NCI-H446 (cell line): Measurements from ENCODE around the gene TAS1R2.

Source experiments
- DNase-seq, 2 experiments: peaks; one replicate each; lab custom pipeline; 2025; lab: John Stamatoyannopoulos, UW

TAS1R2 gene

GRCh38 chr1:18820791-18821641, 38.4 kb downstream of the TAS1R2 start:
- DNase-seq = peak; percentile 11 to 75

GRCh38 chr1:18819986-18820790, 39.3 kb downstream of the TAS1R2 start:
- DNase-seq = no peak

- no peak for DNase-seq
Measured at GRCh38 chr1:18819203-18819602, 40.3 kb downstream of the TAS1R2 start.

DNA sequence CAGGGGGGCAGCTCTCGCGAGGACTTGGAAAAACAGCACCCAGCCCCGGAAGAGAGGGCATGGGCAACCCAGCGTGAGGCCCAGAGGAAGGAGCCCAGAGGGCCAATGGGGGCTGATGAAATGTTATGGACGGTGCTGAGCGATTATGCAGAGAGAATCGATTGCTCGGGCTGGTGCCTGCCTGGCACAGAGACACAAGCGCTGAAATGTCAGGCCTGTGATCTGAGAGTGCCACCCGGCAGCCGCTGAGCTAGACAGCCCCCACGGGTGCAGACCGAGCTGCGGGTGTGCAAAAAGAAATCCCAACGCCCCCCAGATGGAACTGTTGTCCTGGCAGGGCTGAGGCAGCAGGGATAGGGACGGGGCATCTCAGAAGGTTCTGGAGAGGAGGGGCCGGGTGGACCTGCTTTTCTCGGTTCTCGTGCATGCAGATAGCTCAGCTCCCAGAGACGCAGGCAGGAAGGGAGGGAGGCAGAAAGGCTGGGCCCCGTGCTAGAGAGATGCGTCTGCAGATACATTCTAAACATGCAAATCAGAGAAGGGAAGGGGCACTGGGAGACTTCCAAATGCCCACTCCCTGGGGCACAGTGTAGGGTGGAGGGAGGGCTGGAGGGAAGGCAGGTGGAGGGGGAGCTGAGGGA, 41.5 kb downstream of the TAS1R2 start:
- no peak for DNase-seq

DNA sequence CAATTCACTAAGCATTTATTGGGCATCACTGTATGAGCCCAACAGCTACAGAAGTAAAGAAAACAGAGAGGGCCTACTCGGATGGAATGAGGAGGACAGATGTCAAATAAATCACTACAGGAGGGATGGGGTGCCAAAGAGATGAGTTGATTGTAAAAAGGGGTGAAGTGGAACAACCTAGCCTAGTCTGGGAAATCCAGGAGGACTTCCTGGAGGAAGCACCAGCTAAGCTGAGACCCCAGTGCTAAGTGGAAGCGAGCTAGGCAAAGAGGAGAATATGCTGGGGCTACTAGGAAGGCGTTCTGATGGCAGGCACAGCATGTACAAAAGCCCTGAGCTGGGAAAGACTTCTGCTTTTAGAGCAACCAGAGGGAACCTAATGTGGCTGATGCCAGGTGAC, 42.1 kb downstream of the TAS1R2 start:
- no peak for DNase-seq

- DNase-seq = no peak
Measured at GRCh38 chr1:18816808-18817207, 42.7 kb downstream of the TAS1R2 start.

DNA sequence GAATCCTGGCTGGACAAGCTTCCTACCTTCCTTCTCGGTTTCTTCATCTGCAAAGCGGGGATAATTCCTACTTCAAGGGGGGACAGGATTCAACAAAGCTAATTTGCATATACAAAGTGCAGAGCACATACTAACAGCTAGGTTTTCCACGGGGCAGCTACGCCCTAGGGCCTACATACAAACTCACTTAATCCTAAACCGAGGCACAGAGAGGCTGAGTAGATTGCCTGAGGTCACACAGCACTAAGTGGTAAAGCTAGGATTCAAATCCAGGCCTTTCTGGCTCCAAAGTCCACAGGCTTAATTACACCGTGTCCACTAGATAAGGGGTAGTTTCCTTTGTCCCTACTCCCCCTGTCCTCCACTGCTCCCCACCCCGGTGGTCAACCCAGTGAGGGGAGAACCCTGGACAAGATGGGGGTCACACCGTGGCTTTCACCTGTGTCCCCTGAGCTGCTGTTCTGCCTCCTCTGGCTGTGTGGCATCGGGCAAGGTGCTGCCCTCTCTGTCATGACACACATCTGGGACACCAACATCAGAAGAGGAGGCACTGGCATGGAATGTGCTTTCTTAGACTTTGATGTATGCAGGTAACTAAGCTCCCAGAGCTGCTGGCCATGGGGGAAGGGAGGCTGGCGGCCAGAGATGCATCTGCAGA, 44.5 kb downstream of the TAS1R2 start:
- no peak for DNase-seq

GRCh38 chr1:18814425-18814824, 45.0 kb downstream of the TAS1R2 start:
- no peak for DNase-seq

GRCh38 chr1:18812453-18812939, 47.0 kb downstream of the TAS1R2 start:
- no peak for DNase-seq

DNA sequence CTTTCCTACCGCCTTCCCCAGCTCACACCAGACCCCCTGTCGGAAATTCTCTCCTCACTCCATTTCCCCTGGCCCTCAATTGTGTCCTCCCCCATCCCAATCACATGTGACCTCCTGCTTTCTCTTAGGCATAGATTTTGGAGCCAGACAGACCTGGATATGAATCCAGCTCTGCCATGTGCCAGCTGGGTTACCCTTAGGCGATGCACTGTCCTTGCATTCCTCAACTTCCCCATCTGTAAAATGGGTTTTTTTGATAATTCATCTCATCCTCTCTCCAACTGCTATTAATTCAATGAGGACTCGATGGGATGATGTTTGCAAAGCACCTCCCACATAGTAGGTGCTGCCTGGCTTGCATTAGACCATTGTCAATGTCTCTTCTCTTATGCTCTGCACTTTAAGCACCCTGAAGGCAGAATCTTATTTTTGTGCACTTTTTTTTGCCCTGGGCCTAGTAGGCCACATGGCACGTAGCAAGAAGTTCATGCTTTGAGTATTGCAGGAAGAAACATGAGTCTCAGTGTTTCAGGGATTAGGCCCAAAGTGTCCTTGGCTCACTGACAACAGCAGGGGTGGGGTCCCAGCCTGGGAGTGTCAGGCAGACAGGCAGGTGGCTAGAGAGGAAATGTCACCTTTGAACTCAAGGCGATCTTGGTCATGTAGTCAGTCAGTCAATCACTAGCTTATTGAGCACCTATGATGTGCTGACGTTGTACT, 47.6 kb downstream of the TAS1R2 start:
- DNase-seq = no peak

DNA sequence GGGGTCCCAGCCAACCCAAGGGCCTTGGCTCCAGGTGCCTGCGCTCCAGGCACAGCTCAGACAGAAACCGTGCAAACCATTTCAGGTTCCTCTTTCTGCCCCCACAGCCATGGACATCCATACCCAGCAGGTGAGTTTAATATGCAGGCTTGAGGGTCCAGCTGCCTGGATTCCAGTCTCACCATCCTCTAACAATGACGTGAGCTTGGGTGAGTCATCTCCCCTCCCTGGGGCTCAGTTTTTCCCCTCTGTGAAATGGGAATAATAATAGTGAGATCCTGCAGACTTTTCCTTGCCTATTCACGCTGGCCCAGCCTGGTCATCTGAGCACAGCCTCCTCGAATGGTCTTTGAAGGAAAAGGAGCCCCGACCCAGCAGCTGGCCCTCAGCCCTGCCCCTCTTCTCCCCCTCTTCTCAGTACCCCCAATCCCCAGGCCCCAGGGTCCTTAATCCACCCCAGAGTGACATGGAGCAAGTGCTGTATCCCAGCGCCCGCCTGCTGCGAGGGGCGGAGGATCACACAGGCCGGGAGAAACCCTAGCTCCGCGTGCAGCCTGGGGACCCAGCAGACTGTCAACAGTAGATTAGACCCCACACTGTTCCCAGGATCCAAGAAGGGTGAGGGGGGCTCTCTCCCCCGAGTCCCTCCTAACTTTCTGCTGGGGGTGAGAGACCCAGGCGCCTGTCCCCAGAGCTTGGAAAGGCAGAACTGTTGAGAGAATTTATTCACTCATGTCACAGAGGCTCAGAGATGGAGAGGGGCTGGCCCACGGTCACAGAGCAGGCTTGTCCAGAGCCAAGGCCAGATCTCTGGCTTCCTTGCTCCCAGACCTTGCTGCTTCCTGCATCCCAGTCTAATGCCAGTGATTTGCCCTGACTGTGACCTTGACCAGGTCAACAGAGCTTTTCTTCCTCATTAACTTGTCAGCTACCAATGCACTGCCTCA, 49.2 kb downstream of the TAS1R2 start:
- no peak for DNase-seq

DNA sequence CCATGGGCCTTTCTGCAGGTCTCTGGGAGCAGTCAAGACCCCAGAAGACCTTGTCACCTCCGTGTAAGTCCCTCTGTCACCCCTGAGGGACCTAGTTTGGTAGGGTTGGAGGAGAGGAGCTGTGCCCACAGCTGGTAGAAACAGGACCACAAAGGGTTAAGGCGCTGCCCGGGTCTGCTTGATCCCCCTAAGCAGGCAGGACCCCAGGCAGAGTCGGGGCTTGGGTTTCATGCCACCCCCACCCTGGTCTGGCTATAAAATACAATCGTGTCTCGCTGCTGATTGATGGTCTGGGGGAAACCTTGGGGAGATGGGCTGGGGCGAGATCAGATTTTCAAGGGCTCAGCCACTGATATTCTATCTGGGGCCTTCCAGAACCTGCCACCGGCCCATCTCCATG, 50.9 kb downstream of the TAS1R2 start:
- DNase-seq = no peak

DNA sequence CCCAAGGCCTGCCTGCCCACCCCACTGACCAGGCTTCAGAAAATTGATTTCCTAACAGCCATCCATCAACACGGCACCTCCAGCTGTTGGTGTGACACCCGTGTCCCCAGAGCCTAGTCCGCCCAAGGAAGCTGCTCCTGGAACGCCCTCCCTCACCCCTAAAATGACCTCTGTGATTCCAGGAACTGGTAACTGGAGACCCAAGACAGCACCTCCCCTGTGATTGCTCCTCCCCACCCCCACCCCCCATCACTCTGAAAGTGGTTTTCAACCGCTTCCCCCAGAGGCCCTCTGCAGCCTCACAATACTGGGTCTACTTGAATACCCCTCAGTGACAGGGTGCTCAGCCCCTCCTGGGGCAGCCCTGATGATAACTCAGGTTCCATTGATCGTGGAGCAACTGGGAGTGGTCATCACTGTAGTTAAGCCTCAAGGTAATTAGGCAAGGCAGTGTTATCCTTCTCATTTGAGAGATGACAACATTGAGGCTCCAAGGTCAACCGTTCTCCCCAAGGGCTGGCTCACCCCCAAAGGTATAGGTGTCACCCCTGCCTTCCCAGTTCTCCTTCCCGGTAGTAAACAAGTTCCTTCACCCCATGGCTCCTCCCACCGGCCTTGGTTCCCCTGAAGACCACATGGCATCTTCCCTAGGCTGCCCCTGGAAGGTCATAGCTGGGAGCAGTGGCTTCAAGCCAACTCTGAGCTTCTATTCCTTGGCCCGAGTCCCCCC, 52.0 kb downstream of the TAS1R2 start:
- DNase-seq = no peak

- no peak for DNase-seq
Measured at GRCh38 chr1:18805925-18806849, 53.3 kb downstream of the TAS1R2 start.

- no peak for DNase-seq
Measured at GRCh38 chr1:18805150-18805879, 54.1 kb downstream of the TAS1R2 start.

DNA sequence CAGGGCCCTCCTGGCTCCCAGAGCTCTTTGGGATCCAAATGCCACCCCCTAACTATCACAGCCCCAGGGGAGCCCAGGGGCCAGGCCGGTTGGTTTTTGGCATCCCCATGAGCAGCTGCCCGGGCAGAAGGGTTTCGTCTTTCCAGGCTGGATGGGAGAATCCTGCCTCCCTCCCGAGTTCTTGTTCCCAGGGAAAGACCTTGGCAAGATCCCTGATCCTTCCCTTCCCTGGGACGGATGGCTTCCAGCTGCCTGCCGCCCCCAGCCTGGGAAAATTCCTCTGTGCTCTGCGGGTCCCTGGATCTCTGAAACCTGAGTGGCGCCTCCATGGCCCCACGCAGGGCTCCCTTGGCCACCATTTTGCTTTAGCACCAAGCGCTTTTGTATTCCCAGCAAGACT, 55.6 kb downstream of the TAS1R2 start:
- DNase-seq = no peak

DNA sequence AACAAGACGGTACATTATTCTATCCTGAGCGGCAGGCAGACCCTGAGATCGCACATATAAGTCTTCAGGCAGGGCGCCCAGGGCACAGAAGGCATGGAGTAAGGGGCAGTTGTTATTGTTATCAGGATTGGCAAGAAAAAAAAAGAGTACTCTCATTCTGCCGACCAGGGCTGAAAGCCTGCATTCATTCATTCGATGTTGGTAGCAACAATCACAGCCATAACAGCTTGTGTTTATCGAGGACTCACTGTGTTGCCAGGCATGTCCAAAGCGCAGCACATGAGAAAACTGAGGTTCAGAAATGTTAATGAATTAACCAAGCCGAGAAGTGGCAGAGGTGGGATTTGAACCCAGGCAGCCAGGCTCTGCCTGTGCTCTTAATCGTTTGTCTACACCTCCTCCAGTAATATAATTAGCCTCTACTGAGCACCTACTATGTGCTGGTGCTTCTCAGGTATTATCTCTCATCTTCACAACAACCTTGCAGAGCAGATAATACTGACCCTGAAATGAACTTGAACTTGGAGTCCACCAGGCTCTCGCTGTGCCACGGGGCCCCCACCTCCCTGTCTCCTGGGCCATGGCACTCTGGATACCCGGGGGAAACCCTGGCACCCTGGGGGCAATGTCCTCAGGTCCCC, 56.2 kb downstream of the TAS1R2 start:
- DNase-seq = no peak
